GM21423 (cell line): ENCODE results near the gene SLC25A18.
"Not testable (repeated sequence)": the region's sequence is repeated elsewhere in the genome, so short reads cannot be mapped to it uniquely, and the experiment has no call there.

Source experiments
- ATAC-seq: cut with Tn5 transposase; IDR thresholded peaks from one replicate; pipeline ENCODE4 v1.9.1; 2021; ENCODE audit warnings: mild to moderate bottlenecking, moderate library complexity; ENCODE audit not compliant: unreplicated experiment

Gene SLC25A18

GRCh38 chr22:17603668-17604067 lies 40.4 kb downstream of the SLC25A18 start:
- ATAC-seq, result no peak

- no peak for ATAC-seq
Observed at GRCh38 chr22:17606496-17606895, 43.2 kb downstream of the SLC25A18 start.

- no peak for ATAC-seq
Observed at GRCh38 chr22:17607891-17608521, 44.7 kb downstream of the SLC25A18 start.

GRCh38 chr22:17612057-17612456 lies 48.8 kb downstream of the SLC25A18 start:
- no peak for ATAC-seq

- no peak for ATAC-seq
Observed at GRCh38 chr22:17613280-17613679, 50.0 kb downstream of the SLC25A18 start.

GRCh38 chr22:17627961-17628405 lies 64.7 kb downstream of the SLC25A18 start:
- no peak for ATAC-seq

GRCh38 chr22:17628406-17629172 lies 65.3 kb downstream of the SLC25A18 start, which contains the start of gene ATP6V1E1:
ATP6V1E1 (minus strand) TSS chr22:17628749; CDS start chr22:17628635, 114 bp downstream.
- peak; percentile 98 for ATAC-seq

- no peak for ATAC-seq
Observed at GRCh38 chr22:17629173-17629489, 65.8 kb downstream of the SLC25A18 start.

- no peak for ATAC-seq
Observed at GRCh38 chr22:17629641-17630040, 66.3 kb downstream of the SLC25A18 start.

- ATAC-seq, result no peak
Observed at GRCh38 chr22:17631076-17631565, 67.8 kb downstream of the SLC25A18 start.

- ATAC-seq, result no peak
Observed at GRCh38 chr22:17633217-17633997, 70.1 kb downstream of the SLC25A18 start.

GRCh38 chr22:17633998-17634323 lies 70.7 kb downstream of the SLC25A18 start:
- no peak for ATAC-seq

GRCh38 chr22:17634696-17635095 lies 71.4 kb downstream of the SLC25A18 start:
- ATAC-seq, result no peak

- ATAC-seq, result not testable (repeated sequence)
Observed at GRCh38 chr22:17636850-17637249, 73.6 kb downstream of the SLC25A18 start.

- ATAC-seq, result no peak
Observed at GRCh38 chr22:17637490-17638181, 74.3 kb downstream of the SLC25A18 start.

GRCh38 chr22:17638182-17638431 lies 74.8 kb downstream of the SLC25A18 start:
- ATAC-seq, result peak; percentile 10

GRCh38 chr22:17638432-17639246 lies 75.3 kb downstream of the SLC25A18 start, which contains the start of gene BCL2L13:
BCL2L13 (plus strand) TSS chr22:17638757; CDS start chr22:17655712, 16,955 bp downstream.
- peak; percentile 90 for ATAC-seq

GRCh38 chr22:17639247-17639741 lies 76.0 kb downstream of the SLC25A18 start:
- no peak for ATAC-seq
